GM19463 (cell line): ENCODE results near the gene SEPHS1.

Source experiments
- ATAC-seq: cut with Tn5 transposase; IDR thresholded peaks from one replicate; pipeline ENCODE4 v1.9.1; 2021; ENCODE audit warnings: mild to moderate bottlenecking, moderate library complexity; ENCODE audit not compliant: unreplicated experiment

Gene SEPHS1

DNA sequence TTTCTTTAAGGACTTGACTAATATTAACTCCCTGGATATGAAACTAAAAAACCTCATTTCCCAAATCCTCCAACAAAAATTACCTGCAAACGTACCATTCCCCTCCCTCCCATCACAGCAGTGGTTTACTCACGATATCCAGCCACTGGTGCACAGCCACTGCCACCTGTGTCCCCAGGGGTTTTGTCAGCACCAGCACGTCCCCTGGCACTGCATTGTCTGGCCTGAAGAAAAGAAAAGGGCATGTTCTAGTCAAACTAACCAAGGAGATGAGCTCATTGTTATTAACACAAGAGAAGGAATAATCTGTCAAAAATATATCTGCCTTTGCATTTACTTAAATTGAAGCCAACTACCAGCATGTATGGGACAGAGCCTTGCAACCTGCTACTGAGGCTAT is 18.5 kb downstream of the SEPHS1 start:
- ATAC-seq: no peak

GRCh38 chr10:13328613-13329012 is 19.5 kb downstream of the SEPHS1 start:
- no peak for ATAC-seq

DNA sequence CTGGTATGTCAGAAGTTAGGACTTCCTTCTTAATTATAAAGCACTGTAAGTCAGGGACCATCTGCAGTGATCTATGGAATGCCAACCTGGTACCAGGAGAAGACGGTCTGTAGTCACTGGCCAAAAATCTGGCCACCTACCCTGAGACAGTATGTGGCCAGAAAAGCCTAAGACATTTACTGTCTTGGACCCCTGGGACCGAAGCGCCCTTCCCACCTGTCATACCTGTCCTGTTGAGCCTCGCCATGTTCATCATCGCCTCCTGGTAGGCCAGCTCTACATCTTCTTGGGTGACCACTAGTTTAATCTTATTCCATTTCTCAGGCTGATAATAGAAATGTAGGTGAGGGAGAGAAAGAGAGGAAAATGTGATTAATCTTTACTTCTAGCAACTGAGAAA is 20.0 kb downstream of the SEPHS1 start:
- ATAC-seq: no peak

DNA sequence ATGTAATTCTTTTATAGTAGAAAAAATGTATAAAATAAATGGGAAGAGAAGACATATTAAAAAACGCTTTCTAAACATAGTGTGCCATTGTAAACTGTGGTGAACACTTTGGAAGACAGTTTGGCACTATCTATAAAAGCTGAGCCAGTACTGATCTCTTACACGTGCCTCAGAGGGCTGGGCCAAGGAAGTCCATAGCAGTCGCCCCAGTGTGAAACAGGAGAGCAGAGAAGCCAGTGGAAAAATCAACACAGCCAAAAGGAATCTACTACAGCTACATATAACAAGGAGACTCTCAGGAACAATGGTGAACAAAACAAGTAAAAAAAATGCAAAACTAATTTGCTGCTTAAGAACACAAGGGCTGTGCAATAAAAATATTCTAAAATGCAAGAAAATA is 20.6 kb downstream of the SEPHS1 start:
- no peak for ATAC-seq

DNA sequence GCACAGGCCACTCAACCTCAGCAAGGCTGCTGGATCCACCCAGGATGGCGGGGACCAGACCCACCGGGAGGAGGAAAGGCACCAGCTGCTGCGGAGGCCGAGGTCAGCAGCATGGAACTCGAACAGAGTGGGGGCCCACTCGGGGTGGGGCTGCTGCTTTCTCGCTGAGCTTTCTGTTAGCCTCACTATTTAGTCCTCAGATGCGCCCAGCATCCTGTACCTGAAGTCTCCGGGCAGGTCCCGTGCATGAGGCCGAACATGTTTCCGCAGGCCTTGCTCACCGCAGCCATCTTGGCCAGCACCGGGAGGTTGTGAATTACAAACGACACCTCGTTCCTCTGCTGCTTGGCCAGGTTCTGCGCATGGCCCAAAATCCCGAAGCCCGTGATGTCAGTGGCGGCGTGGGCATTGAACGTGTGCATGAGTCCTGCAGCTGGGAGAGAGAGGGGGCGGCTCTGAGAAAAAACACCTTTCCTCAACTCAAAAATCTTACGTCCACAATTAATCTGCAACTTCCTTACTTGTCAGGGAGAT is 25.4 kb downstream of the SEPHS1 start:
- no peak for ATAC-seq

GRCh38 chr10:13321576-13321975 is 26.5 kb downstream of the SEPHS1 start:
- ATAC-seq: no peak

DNA sequence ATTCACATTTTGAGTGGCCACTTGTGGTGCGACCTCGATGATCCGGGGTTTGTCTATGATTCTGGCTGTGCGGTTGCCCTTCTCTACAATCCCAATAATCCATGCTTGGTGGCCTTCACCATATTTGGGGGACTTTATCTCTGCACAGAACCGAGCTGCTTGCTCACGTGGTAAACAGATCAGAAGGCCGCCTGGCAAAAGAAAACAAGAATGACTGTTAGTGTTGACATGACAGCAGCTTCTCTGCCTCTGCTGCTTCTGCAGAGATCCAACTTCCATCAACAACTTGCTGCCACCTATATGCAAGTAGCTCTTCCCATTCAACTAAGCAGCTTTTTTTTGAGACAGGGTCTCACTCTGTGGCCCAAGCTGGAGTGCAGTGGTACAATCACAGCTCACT is 28.9 kb downstream of the SEPHS1 start:
- ATAC-seq: no peak

- no peak for ATAC-seq
Observed at GRCh38 chr10:13317474-13317873, 30.6 kb downstream of the SEPHS1 start.

GRCh38 chr10:13316635-13317311 is 31.3 kb downstream of the SEPHS1 start:
- no peak for ATAC-seq

DNA sequence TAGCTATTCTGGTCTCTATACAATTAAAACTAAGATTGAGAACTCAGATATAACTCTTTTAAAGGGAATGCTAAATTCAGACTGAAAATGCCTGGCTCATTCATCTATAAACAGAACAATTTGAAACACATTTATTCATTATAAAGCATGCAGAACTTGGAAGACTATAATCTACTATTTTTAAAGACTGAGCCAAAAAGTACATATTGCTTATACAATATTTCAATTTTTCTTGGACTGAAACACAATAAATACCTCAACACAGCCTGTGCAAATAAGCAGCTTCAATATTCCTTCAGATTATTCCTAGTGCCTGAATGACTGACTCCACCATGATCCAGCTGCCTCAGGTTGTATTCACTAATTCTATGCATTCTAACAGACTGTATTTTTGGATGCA is 32.7 kb downstream of the SEPHS1 start:
- no peak for ATAC-seq

- no peak for ATAC-seq
Observed at GRCh38 chr10:13311177-13311575, 36.9 kb downstream of the SEPHS1 start.

- no peak for ATAC-seq
Observed at GRCh38 chr10:13310518-13311176, 37.4 kb downstream of the SEPHS1 start.

- no peak for ATAC-seq
Observed at GRCh38 chr10:13309792-13310191, 38.3 kb downstream of the SEPHS1 start.

DNA sequence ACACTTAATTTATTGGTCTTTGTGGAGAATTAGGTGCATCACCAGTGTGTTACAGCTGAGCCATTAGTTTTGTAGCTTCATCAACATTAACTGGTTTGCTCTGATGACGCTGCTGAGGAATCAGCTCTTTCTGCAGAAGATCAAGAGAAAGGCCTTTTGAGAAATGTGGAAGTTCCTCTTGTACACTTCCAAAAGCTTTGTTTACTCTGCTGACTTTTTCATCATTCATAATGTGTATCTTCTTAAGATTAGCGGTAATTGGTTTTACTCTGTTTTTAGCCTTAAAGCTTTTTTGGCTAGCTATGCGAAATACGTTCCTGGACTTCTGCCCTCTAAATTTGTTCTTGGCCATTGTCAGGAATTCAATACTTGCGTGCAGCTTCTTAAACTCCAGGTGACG is 40.0 kb downstream of the SEPHS1 start:
- no peak for ATAC-seq

- no peak for ATAC-seq
Observed at GRCh38 chr10:13306103-13306502, 42.0 kb downstream of the SEPHS1 start.

GRCh38 chr10:13302821-13303555 is 45.1 kb downstream of the SEPHS1 start:
- ATAC-seq: no peak

GRCh38 chr10:13299437-13300287 is 48.4 kb downstream of the SEPHS1 start, which contains the start of gene PHYH:
TSS of gene PHYH (minus strand) at chr10:13300064. CDS start at chr10:13300042, 22 bp downstream.
- ATAC-seq: peak; percentile 78

DNA sequence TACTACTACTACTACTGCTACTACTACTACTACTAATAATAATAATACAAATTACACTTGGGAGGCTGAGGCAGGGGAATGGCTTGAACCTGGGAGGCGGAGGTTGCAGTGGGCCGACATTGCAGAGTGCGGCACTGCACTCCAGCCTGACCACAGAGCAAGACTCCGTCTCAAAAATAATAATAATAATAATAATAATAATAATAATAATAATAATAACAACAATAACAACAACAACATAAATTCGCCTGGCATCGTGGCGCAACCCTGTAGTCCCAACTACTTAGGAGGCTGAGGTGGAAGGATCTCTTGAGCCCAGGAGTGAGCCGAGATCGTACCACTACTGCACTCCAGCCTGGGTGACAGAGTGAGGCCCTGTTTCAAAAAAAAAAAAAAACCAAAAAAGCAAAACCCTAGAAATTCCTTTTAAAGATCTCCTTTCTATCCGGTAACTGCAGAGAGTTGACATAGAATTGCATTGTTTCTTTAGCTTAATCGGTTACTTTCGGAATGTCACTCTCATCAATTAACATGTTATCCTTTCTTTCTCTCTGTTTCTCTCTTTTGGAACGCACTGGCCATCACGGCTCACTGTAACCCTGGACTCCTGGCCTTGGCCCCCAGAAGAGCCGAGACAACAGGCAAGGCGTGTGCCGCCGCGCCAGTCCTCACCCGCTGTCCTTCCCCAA is 49.2 kb downstream of the SEPHS1 start:
- ATAC-seq: no peak

GRCh38 chr10:13296476-13296875 is 51.6 kb downstream of the SEPHS1 start:
- no peak for ATAC-seq

DNA sequence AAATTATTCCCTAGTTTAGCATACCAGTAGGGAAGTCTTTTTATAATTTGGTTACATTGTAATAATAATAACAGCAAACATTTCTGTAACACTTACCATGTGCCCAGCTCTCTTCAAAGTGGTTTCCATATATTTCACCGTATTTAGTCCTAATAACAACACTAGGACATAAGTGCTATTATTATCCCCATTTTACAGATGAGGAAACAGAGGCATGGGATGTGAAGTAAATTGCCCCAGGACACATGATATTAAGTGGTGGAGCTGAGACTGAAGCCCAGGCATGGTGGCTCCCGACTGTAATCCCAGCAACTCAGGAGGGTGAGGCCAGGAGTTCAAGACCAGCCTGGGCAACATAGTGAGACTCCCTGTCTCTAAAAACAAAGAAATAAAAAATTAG is 53.3 kb downstream of the SEPHS1 start:
- no peak for ATAC-seq
